HG03442 (cell line): Measurements from ENCODE around the gene BCKDHA.
"Not testable (repeated sequence)": the region's sequence is repeated elsewhere in the genome, so short reads cannot be mapped to it uniquely, and the experiment has no call there.

Experiments used
- ATAC-seq: cut with Tn5 transposase; IDR thresholded peaks from one replicate; pipeline ENCODE4 v1.9.1; 2021; ENCODE audit warnings: mild to moderate bottlenecking, moderate library complexity; ENCODE audit not compliant: unreplicated experiment

BCKDHA gene

GRCh38 chr19:41401483-41401882 lies 3.9 kb downstream of the BCKDHA start:
- no peak for ATAC-seq

GRCh38 chr19:41402010-41402409 lies 4.4 kb downstream of the BCKDHA start:
- no peak for ATAC-seq

GRCh38 chr19:41403181-41403970 lies 5.8 kb downstream of the BCKDHA start:
- no peak for ATAC-seq

- no peak for ATAC-seq
These were observed 8.2 kb downstream of the BCKDHA start for GRCh38 chr19:41405776-41406175.

GRCh38 chr19:41407271-41407670 lies 9.7 kb downstream of the BCKDHA start:
- no peak for ATAC-seq

GRCh38 chr19:41408256-41408655 lies 10.6 kb downstream of the BCKDHA start:
- no peak for ATAC-seq

- not testable (repeated sequence) for ATAC-seq
These were observed 11.2 kb downstream of the BCKDHA start for GRCh38 chr19:41408846-41409245.

- ATAC-seq: no peak
These were observed 11.7 kb downstream of the BCKDHA start for GRCh38 chr19:41409288-41409687.

GRCh38 chr19:41410336-41411054 lies 12.9 kb downstream of the BCKDHA start:
- ATAC-seq: no peak

GRCh38 chr19:41411100-41411967 lies 13.7 kb downstream of the BCKDHA start:
- ATAC-seq: no peak

GRCh38 chr19:41411968-41412265 lies 14.3 kb downstream of the BCKDHA start:
- no peak for ATAC-seq

GRCh38 chr19:41412953-41413352 lies 15.3 kb downstream of the BCKDHA start:
- no peak for ATAC-seq

- no peak for ATAC-seq
These were observed 16.3 kb downstream of the BCKDHA start for GRCh38 chr19:41413947-41414346.

GRCh38 chr19:41414461-41414860 lies 16.8 kb downstream of the BCKDHA start:
- no peak for ATAC-seq

- ATAC-seq: no peak
These were observed 17.5 kb downstream of the BCKDHA start for GRCh38 chr19:41415154-41415571.

- ATAC-seq: no peak
These were observed 18.6 kb downstream of the BCKDHA start for GRCh38 chr19:41416194-41416674.

GRCh38 chr19:41420101-41420880 lies 22.7 kb downstream of the BCKDHA start:
- no peak for ATAC-seq

- ATAC-seq: no peak
These were observed 23.7 kb downstream of the BCKDHA start for GRCh38 chr19:41421314-41421713.

- ATAC-seq: no peak
These were observed 24.4 kb downstream of the BCKDHA start for GRCh38 chr19:41421973-41422372.

GRCh38 chr19:41422456-41422855 lies 24.8 kb downstream of the BCKDHA start:
- ATAC-seq: no peak

GRCh38 chr19:41422955-41423354 lies 25.3 kb downstream of the BCKDHA start:
- no peak for ATAC-seq
